WTC11 (cell line): ENCODE results near the gene G0S2.

Experiments
- ZNF138 ChIP-seq: sonication (generic); formaldehyde crosslinking; conservative IDR thresholded peaks from 2 replicates; pipeline ENCODE4 v1.8.1; 2022; ENCODE audit warnings: mild to moderate bottlenecking, moderate library complexity, missing genetic modification reagents
- TF ChIP-seq, protein P1 (sequence below): fragments of 200-600 bp; IDR thresholded peaks from 2 replicates; pipeline ENCODE4 v1.8.0; 2022; ENCODE audit warnings: antibody characterized with exemption
- TF ChIP-seq, protein P2 (sequence below): sonication (generic); formaldehyde crosslinking; IDR thresholded peaks from 2 replicates; pipeline ENCODE4 v1.8.1; 2022; ENCODE audit warnings: low read depth, mild to moderate bottlenecking, moderate library complexity, missing genetic modification reagents, borderline replicate concordance

DNA sequence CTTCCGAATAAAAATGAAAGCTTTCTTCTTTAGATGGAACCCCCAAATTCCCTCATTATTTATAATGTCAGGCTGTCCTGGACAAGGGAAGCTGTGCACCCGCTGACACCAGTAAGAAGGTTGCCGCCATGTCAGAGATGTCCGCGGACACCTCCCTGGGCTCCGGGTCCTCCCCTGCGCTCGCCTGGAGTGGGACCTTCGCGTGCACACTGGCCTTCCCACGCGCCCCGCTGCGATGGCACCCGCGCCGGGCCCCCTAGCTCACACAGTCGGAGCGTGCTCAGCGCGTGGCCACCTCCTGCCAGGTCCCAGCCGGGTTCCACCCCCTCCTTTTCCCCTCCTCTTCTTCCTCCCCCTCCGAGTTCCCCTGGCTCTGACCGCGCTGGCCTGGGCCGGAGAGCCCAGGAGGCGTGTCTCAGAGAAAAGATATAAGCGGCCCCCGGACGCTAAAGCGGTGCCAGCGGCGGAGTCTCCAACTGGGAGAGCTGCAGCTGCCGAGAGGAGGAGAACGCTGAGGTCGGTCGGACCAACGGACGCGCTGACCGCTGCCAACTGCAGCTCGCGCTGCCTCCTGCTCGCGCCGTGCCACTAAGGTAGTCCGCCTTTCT is at the start of gene G0S2:
- TF ChIP-seq, protein P1, sequence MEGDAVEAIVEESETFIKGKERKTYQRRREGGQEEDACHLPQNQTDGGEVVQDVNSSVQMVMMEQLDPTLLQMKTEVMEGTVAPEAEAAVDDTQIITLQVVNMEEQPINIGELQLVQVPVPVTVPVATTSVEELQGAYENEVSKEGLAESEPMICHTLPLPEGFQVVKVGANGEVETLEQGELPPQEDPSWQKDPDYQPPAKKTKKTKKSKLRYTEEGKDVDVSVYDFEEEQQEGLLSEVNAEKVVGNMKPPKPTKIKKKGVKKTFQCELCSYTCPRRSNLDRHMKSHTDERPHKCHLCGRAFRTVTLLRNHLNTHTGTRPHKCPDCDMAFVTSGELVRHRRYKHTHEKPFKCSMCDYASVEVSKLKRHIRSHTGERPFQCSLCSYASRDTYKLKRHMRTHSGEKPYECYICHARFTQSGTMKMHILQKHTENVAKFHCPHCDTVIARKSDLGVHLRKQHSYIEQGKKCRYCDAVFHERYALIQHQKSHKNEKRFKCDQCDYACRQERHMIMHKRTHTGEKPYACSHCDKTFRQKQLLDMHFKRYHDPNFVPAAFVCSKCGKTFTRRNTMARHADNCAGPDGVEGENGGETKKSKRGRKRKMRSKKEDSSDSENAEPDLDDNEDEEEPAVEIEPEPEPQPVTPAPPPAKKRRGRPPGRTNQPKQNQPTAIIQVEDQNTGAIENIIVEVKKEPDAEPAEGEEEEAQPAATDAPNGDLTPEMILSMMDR: no peak
- TF ChIP-seq ZNF138 (CRISPR knock-in tag): no peak
- TF ChIP-seq, protein P2, sequence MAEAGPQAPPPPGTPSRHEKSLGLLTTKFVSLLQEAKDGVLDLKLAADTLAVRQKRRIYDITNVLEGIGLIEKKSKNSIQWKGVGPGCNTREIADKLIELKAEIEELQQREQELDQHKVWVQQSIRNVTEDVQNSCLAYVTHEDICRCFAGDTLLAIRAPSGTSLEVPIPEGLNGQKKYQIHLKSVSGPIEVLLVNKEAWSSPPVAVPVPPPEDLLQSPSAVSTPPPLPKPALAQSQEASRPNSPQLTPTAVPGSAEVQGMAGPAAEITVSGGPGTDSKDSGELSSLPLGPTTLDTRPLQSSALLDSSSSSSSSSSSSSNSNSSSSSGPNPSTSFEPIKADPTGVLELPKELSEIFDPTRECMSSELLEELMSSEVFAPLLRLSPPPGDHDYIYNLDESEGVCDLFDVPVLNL (CRISPR knock-in tag): no peak
